ENCODE data around the gene FTH1. TPM values are rescaled to one million over a fixed set of nuclear protein-coding genes. Genes with fewer than 3 reads are reported as not detected.

FTH1 gene
- total and polyA plus RNA-seq, 4 experiments from 2014 or later = 695 to 3,378 (median 1,943) TPM

DNA sequence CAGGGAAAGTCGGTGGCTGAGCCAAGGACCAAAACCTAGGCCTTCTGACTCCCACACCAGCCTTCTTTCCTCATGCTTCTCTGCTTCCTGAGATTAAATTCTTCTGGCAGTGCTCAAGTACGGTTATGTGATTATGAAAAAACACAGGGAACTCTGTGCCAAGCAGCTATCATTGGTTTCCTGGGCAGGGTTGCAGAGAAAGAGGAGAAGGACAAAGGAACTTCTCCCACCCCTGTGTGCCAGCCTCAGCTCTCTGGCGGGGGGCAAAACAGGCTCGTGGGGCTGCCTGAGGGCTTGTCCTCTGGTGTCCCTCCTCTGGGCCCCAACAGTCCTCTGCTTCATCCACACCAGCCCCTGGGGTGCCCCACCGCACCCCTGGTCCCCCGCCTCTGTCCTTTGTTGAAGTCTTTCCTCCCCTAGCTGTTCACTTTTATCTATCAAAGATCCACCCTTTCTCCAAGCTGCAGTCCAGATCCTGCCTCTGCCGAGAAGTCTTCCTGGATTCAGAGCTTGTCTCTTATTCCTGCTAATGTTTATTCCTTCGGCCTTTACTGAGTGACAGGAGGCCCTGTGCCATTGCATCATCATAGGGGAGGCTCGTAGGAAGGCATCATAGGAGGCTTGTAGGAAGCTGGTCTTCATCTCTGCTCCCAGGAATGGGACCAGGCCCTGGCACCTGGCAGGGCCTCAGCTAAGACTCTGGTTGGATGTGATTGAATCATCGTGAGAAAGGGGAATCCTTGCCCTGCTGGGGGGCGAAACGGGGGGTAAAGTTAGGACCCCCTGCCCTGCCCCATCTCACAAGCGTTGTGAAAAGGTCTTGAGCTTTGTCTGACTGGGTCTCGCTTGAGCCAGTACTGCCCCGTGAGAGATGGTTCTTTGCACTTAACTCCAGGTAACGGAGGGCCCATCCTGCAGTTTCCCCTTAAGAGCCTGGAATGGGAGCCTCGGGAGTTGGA, 11.5 kb upstream of the FTH1 start:
- ChIA-PET POLR2A (ENCODE audit: partially characterized antibody) (interaction anchor here (1.6 to 4.2 kb wide), 2 partner anchors 8 to 11 kb away, joined by 4 to 23 read pairs; partner anchors contain the start of gene FTH1), CTCF (ENCODE audit: partially characterized antibody) (interaction anchor here (1.1 to 1.4 kb wide), 2 partner anchors 46 to 182 kb away, joined by 3 read pairs; no protein-coding TSS in a partner anchor)
- Histone ChIP-seq H3K9me3 (ENCODE audit: control insufficient read depth in 1 of 2, low read length in 2 of 2) (no peaks in the 10 kb centered on the region), H3K27ac (ENCODE audit: low read depth, low read length) (no peak overlapping the region), H3K27me3 (ENCODE audit: insufficient read depth, low read length) (no peaks in the 10 kb centered on the region), H3K4me1 (ENCODE audit: insufficient read depth, low read length) (no peaks in the 10 kb centered on the region), H3K36me3 (ENCODE audit: insufficient read depth, low read length) (no peaks in the 10 kb centered on the region), H3K4me3 (ENCODE audit: low read length in 2 of 2) (no peak overlapping the region)
- H3K4me3 Mint-ChIP-seq = no peak overlapping the region
- intact Hi-C loops (cut with micrococcal nuclease) = no loop called here
- H3K27ac Mint-ChIP-seq = peak overlapping the region in 3 of 7 donors; percentile 2 to 52 (median 13)
- DNase-seq = no peak
- H3K36me3 Mint-ChIP-seq = peaks cover 3 to 10% of the 10 kb centered on the region in 2 donors
- no peaks in the 10 kb centered on the region for H3K27me3 Mint-ChIP-seq
- no peaks in the 10 kb centered on the region for H3K9me3 Mint-ChIP-seq
- no peaks in the 10 kb centered on the region for H3K4me1 Mint-ChIP-seq

DNA sequence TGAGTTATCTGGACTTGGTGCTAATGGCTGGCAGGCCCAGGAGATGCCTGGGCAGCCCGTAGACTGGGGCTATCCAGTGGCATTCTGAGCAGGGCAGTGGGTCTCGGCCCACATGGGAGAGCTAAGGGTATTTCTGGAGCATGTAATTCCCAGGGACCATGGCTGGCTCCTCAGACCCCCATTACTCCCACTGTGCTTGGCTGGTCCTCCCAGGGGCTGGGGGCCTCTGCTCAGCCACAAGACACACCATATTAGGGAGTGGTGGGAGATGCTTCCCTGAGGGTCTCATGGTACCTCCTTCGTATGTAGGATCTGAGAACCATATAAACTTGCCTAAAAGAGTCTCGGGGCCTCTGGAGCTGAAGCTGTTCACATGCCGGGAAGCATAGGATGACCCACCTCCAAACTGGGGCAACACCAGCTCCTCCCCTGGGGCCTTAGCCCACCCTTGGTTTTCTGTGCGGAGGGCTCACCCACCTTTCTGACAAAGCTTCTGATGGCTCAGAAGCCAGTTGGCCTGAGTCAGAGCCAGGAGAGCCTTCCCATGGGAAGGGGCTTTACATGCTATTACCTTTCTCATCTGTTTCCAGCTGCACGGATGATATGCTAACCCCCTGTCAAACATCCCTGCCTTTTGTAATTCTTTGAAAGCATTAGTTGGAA, 9.5 kb upstream of the FTH1 start:
- Mint-ChIP-seq H3K27me3 (no peaks in the 10 kb centered on the region), H3K27ac (peak overlapping the region in 3 of 7 donors; percentile 36 to 62 (median 39)), H3K4me3 (no peak overlapping the region), H3K4me1 (peaks cover 4 to 14% (median 6%) of the 10 kb centered on the region in 4 donors), H3K9me3 (no peaks in the 10 kb centered on the region), H3K36me3 (peaks cover 3 to 5% of the 10 kb centered on the region in 2 donors)
- Histone ChIP-seq H3K4me1 (ENCODE audit: insufficient read depth, low read length) (peaks cover 12% of the 10 kb centered on the region), H3K4me3 (ENCODE audit: low read length in 2 of 2) (no peak overlapping the region), H3K27me3 (ENCODE audit: insufficient read depth, low read length) (no peaks in the 10 kb centered on the region), H3K36me3 (ENCODE audit: insufficient read depth, low read length) (no peaks in the 10 kb centered on the region), H3K9me3 (ENCODE audit: control insufficient read depth in 1 of 2, low read length in 2 of 2) (no peaks in the 10 kb centered on the region), H3K27ac (ENCODE audit: low read depth, low read length) (no peak overlapping the region)
- no peak for DNase-seq
- POLR2A ChIA-PET (ENCODE audit: partially characterized antibody) = interaction anchor here (1.3 to 4.2 kb wide), 2 partner anchors 9 to 48 kb away, joined by 3 to 23 read pairs; partner anchors contain the start of gene FTH1
- CTCF ChIA-PET (ENCODE audit: partially characterized antibody) = interaction anchor here (1.1 kb wide), 1 partner anchor 11 kb away, joined by 4 read pairs; no protein-coding TSS in a partner anchor
- intact Hi-C loops (cut with micrococcal nuclease) = no loop called here

DNA sequence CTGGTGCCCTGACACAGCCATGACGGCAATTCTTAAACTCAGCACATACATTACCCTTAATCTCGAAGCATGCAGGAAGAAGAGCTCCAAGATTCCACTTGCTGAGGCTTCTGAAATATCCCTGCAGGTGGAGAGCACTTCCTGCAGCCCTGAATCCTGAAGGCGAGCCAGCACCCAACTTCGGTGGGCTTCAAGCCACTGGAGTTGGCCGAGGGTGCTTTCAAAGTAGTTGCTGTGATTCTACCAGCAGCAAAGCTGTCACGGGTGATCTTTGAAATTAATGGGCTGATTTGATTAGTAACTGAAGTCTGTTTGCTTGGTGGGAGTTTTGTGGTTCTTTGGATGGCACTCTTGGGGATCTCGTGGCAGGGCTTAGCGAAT, 9.0 kb upstream of the FTH1 start:
- intact Hi-C loops (cut with micrococcal nuclease) = no loop called here
- ChIA-PET POLR2A (ENCODE audit: partially characterized antibody) (interaction anchor here (1.3 to 4.2 kb wide), 2 partner anchors 9 to 49 kb away, joined by 3 to 23 read pairs; partner anchors contain the start of gene FTH1), CTCF (ENCODE audit: partially characterized antibody) (interaction anchor here (1.7 kb wide), 1 partner anchor 106 kb away, joined by 6 read pairs; no protein-coding TSS in a partner anchor)
- H3K36me3 Mint-ChIP-seq = peaks cover 3 to 5% of the 10 kb centered on the region in 2 donors
- H3K4me3 Mint-ChIP-seq = no peak overlapping the region
- Histone ChIP-seq H3K27ac (ENCODE audit: low read depth, low read length) (no peak overlapping the region), H3K36me3 (ENCODE audit: insufficient read depth, low read length) (no peaks in the 10 kb centered on the region), H3K4me1 (ENCODE audit: insufficient read depth, low read length) (peaks cover 12% of the 10 kb centered on the region), H3K9me3 (ENCODE audit: control insufficient read depth in 1 of 2, low read length in 2 of 2) (no peaks in the 10 kb centered on the region), H3K27me3 (ENCODE audit: insufficient read depth, low read length) (no peaks in the 10 kb centered on the region), H3K4me3 (ENCODE audit: low read length in 2 of 2) (no peak overlapping the region)
- H3K27ac Mint-ChIP-seq = peak overlapping the region in 4 of 7 donors; percentile 29 to 62 (median 38)
- peaks cover 7 to 19% (median 8%) of the 10 kb centered on the region in 4 donors for H3K4me1 Mint-ChIP-seq
- H3K27me3 Mint-ChIP-seq = no peaks in the 10 kb centered on the region
- no peak for DNase-seq
- no peaks in the 10 kb centered on the region for H3K9me3 Mint-ChIP-seq

DNA sequence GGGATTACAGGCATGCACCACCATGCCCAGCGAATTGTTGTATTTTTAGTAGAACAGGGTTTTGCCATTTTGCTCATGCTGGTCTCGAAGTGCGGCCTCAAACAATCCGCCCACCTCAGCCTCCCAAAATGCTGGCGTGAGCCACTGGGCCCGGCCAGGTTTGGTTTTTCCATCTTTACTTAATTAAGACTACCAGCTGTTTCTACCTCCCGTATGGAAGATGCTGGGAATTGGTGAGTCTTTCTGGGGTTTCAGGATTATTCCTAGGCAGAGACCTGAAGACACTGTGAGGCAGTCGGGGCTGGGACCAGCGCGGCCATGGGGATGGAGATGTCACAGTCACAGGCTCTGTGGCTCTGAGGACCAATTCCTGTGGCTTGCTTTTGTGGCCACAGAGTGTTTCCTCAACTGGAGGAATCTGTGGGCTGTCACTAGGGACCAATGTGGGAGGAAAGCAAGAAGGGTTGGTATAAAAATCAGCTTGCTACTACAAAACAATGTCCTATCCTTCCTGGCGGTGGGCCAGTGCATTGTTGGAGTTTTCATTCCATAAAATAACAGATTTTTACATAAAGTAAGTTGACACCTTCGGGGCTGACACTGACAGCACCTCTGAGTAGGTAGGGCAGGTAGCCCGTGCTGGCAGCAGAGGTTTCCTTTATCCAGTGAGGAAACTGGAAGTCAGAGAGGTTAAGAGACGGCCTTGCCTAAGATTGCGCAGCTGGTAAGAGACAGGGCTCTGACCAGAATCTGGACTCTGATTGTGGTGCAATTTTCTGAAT, 8.4 kb upstream of the FTH1 start:
- Histone ChIP-seq H3K4me3 (ENCODE audit: low read length in 2 of 2) (no peak overlapping the region), H3K27me3 (ENCODE audit: insufficient read depth, low read length) (no peaks in the 10 kb centered on the region), H3K9me3 (ENCODE audit: control insufficient read depth in 1 of 2, low read length in 2 of 2) (no peaks in the 10 kb centered on the region), H3K27ac (ENCODE audit: low read depth, low read length) (no peak overlapping the region), H3K4me1 (ENCODE audit: insufficient read depth, low read length) (peaks cover 12% of the 10 kb centered on the region), H3K36me3 (ENCODE audit: insufficient read depth, low read length) (no peaks in the 10 kb centered on the region)
- intact Hi-C loops (cut with micrococcal nuclease) = no loop called here
- no peak for DNase-seq
- ChIA-PET POLR2A (ENCODE audit: partially characterized antibody) (interaction anchor here (1.2 to 4.2 kb wide), 2 partner anchors 8 to 10 kb away, joined by 3 to 23 read pairs; partner anchors contain the start of gene FTH1), CTCF (ENCODE audit: partially characterized antibody) (interaction anchor here (1.7 kb wide), 1 partner anchor 106 kb away, joined by 6 read pairs; no protein-coding TSS in a partner anchor)
- Mint-ChIP-seq H3K36me3 (peaks cover under 1 to 3% of the 10 kb centered on the region in 2 donors), H3K27ac (peak overlapping the region in 2 of 7 donors; percentile 8 to 29), H3K9me3 (no peaks in the 10 kb centered on the region), H3K27me3 (no peaks in the 10 kb centered on the region), H3K4me1 (peaks cover 9 to 25% (median 13%) of the 10 kb centered on the region in 4 donors), H3K4me3 (no peak overlapping the region)

DNA sequence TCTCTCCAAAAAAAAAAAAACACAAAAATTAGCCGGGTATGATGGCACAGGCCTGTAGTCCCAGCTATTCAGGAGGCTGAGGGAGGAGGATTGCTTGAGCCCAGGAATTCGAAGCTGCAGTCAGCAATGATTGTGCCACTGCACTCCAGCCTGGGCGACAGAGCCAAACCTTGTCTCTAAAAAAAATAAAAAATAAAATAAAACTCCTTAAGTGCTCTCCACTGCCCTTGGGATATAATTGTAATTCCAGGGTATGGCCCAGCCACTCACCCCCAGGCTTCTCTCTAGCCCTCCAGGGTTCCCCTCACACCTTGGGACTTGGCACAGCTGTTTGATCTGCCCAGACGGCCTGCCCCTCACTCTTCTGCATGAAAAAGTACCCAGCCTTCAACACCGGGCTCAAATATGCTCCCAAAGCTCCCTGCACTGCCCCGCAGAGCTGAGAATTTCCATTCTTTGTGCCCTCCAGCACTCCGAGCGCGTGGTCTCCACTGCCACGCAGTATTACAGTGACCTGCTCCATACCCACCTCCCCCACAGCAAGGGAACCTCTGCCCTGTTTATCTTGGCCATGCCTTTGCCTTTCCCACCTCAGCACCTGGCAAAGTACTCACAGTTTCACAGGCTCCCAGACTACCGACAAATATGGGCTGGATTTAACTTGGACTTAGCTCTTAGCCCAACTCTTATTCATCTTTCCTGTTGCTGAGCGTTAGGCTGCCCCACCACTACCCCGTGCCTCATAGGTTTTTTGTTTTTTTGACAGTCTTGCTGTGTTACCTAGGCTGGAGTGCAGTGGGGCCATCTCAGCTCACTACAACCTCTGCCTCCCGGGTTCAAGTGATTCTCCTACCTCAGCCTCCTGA, 7.6 kb upstream of the FTH1 start:
- H3K36me3 Mint-ChIP-seq = no peaks in the 10 kb centered on the region
- Histone ChIP-seq H3K4me3 (ENCODE audit: low read length in 2 of 2) (no peak overlapping the region), H3K9me3 (ENCODE audit: control insufficient read depth in 1 of 2, low read length in 2 of 2) (no peaks in the 10 kb centered on the region), H3K4me1 (ENCODE audit: insufficient read depth, low read length) (peaks cover 12% of the 10 kb centered on the region), H3K36me3 (ENCODE audit: insufficient read depth, low read length) (no peaks in the 10 kb centered on the region), H3K27me3 (ENCODE audit: insufficient read depth, low read length) (no peaks in the 10 kb centered on the region), H3K27ac (ENCODE audit: low read depth, low read length) (no peak overlapping the region)
- intact Hi-C loops (cut with micrococcal nuclease) = no loop called here
- ChIA-PET CTCF (ENCODE audit: partially characterized antibody) (interaction anchor here (0.7 to 1.7 kb wide), 2 partner anchors 107 kb away, joined by 3 to 6 read pairs; no protein-coding TSS in a partner anchor), POLR2A (ENCODE audit: partially characterized antibody) (interaction anchor here (1.2 to 1.7 kb wide), 2 partner anchors 9 to 49 kb away, joined by 3 to 6 read pairs; no protein-coding TSS in a partner anchor)
- H3K4me3 Mint-ChIP-seq = peak overlapping the region in 1 of 8 donors; percentile 37
- H3K4me1 Mint-ChIP-seq = peaks cover 9 to 26% (median 15%) of the 10 kb centered on the region in 4 donors
- no peaks in the 10 kb centered on the region for H3K27me3 Mint-ChIP-seq
- H3K9me3 Mint-ChIP-seq = no peaks in the 10 kb centered on the region
- H3K27ac Mint-ChIP-seq = peak overlapping the region in 2 of 7 donors; percentile 22 to 65
- DNase-seq = no peak

Measured in CD4-positive, alpha-beta memory T cell (primary cell).